Activated naive CD8-positive, alpha-beta T cell treated with anti-CD3 and anti-CD28 coated beads, Interleukin-2, amount 10 ng/mL, durations not matched to agents 7 days and 5 days (primary cell): Measurements from ENCODE around the gene CYGB. TPM values are rescaled to one million over a fixed set of nuclear protein-coding genes. Genes with fewer than 3 reads are reported as not detected.
A peak's percentile ranks its signal among the peaks of the same experiment; 100 is the strongest.
"Not testable (repeated sequence)": the region's sequence is repeated elsewhere in the genome, so short reads cannot be mapped to it uniquely, and the experiment has no call there.

Source experiments
- ATAC-seq: fragments of 150-1000 bp; cut with Tn5 transposase; one replicate; pipeline ENCODE4 v1.10.0; 2021; ENCODE audit warnings: low read depth, moderate library complexity
- POLR2A ChIA-PET: fragments of 350-600 bp; sonication (Branson Sonifier 250); formaldehyde crosslinking; loops from one replicate; lab custom pipeline; 2021; ENCODE audit warnings: antibody characterized with exemption; lab: Charles Lee
- DNase-seq: peaks from one replicate; pipeline ENCODE4 v3.0.0; 2021
- H3K27ac Mint-ChIP-seq: one replicate; pipeline ENCODE4 v1.8.0; 2022; ENCODE audit warnings: mild to moderate bottlenecking, mixed read lengths
- H3K27me3 Mint-ChIP-seq: one replicate; pipeline ENCODE4 v1.8.0; 2022; ENCODE audit warnings: mild to moderate bottlenecking, moderate library complexity, mixed read lengths
- H3K36me3 Mint-ChIP-seq: one replicate; pipeline ENCODE4 v1.8.0; 2021; ENCODE audit warnings: mild to moderate bottlenecking, mixed read lengths
- H3K4me1 Mint-ChIP-seq: one replicate; pipeline ENCODE4 v1.8.0; 2021; ENCODE audit warnings: mixed read lengths
- H3K4me3 Mint-ChIP-seq: one replicate; pipeline ENCODE4 v1.8.0; 2022; ENCODE audit warnings: mild to moderate bottlenecking, moderate library complexity, mixed read lengths
- H3K9me3 Mint-ChIP-seq: one replicate; pipeline ENCODE4 v1.8.0; 2021; ENCODE audit warnings: mixed read lengths
- total RNA-seq, 2 experiments: library from RNA; stranded (reverse); gene quantifications; one replicate each; pipeline ENCODE4 v1.2.3, GENCODE V29; 2021

CYGB gene
- total RNA-seq, 2 experiments from 2014 or later, result 0.37 TPM; not detected in 1

GRCh38 chr17:76528156-76528527, 9.4 kb downstream of the CYGB start:
- peak overlapping the region; percentile 70 for H3K4me3 Mint-ChIP-seq
- no peaks in the 10 kb centered on the region for H3K27me3 Mint-ChIP-seq

GRCh38 chr17:76527430-76528111, 9.9 kb downstream of the CYGB start:
- DNase-seq (peak; percentile 61), ATAC-seq (peak; percentile 76)
- Mint-ChIP-seq H3K4me3 (peak overlapping the region; percentile 70), H3K27me3 (no peaks in the 10 kb centered on the region), H3K4me1 (peaks cover 17% of the 10 kb centered on the region), H3K9me3 (no peaks in the 10 kb centered on the region), H3K27ac (peak overlapping the region; percentile 86), H3K36me3 (no peaks in the 10 kb centered on the region)
- POLR2A ChIA-PET, result interaction anchor here (0.5 to 1.8 kb wide), 8 partner anchors 9 to 144 kb away, joined by 3 to 12 read pairs (median 5); partner anchors contain the start of gene PRCD

More at GRCh38 chr17:76528156-76528527, 9.4 kb downstream of the CYGB start:
- DNase-seq (no peak), ATAC-seq (peak; percentile 20)
- peaks cover 16% of the 10 kb centered on the region for H3K4me1 Mint-ChIP-seq
- H3K9me3 Mint-ChIP-seq, result no peaks in the 10 kb centered on the region
- H3K36me3 Mint-ChIP-seq, result no peaks in the 10 kb centered on the region
- POLR2A ChIA-PET, result interaction anchor here (0.5 to 1.8 kb wide), 8 partner anchors 9 to 143 kb away, joined by 3 to 12 read pairs (median 5); partner anchors contain the start of gene PRCD
- H3K27ac Mint-ChIP-seq, result peak overlapping the region; percentile 83

GRCh38 chr17:76527016-76527415, 10.5 kb downstream of the CYGB start:
- H3K36me3 Mint-ChIP-seq, DNase-seq, ATAC-seq, H3K27me3 Mint-ChIP-seq, H3K9me3 Mint-ChIP-seq: not testable (repeated sequence)
- POLR2A ChIA-PET, result interaction anchor here (1.1 to 1.8 kb wide), 4 partner anchors 10 to 144 kb away, joined by 5 to 12 read pairs (median 6); no protein-coding TSS in a partner anchor
- Mint-ChIP-seq H3K4me3 (peak overlapping the region; percentile 66), H3K27ac (peak overlapping the region; percentile 86), H3K4me1 (peaks cover 17% of the 10 kb centered on the region)

GRCh38 chr17:76525513-76525833, 12.0 kb downstream of the CYGB start:
- POLR2A ChIA-PET, result interaction anchor here (2.8 kb wide), 1 partner anchor 33 kb away, joined by 9 read pairs; no protein-coding TSS in a partner anchor

GRCh38 chr17:76524598-76525512, 12.7 kb downstream of the CYGB start:
- Mint-ChIP-seq H3K4me1 (peaks cover 17% of the 10 kb centered on the region), H3K4me3 (no peak overlapping the region), H3K27me3 (peaks cover 1% of the 10 kb centered on the region), H3K27ac (no peak overlapping the region), H3K36me3 (no peaks in the 10 kb centered on the region), H3K9me3 (no peaks in the 10 kb centered on the region)
- ATAC-seq, result no peak
- no peak for DNase-seq
- POLR2A ChIA-PET, result interaction anchor here (2.8 kb wide), 1 partner anchor 33 kb away, joined by 9 read pairs; no protein-coding TSS in a partner anchor

More at GRCh38 chr17:76525513-76525833, 12.0 kb downstream of the CYGB start:
- not testable (repeated sequence) for H3K27me3 Mint-ChIP-seq, H3K9me3 Mint-ChIP-seq, H3K36me3 Mint-ChIP-seq, ATAC-seq, DNase-seq, H3K27ac Mint-ChIP-seq, H3K4me3 Mint-ChIP-seq
- peaks cover 17% of the 10 kb centered on the region for H3K4me1 Mint-ChIP-seq

- H3K36me3 Mint-ChIP-seq, result no peaks in the 10 kb centered on the region
- H3K4me1 Mint-ChIP-seq, result peaks cover 14% of the 10 kb centered on the region
- peak overlapping the region; percentile 61 for H3K4me3 Mint-ChIP-seq
- peak; percentile 77 for ATAC-seq
- DNase-seq, result peak; percentile 93
- no peaks in the 10 kb centered on the region for H3K9me3 Mint-ChIP-seq
- POLR2A ChIA-PET, result interaction anchor here (0.8 to 2.8 kb wide), 6 partner anchors 22 to 35 kb away, joined by 3 to 9 read pairs (median 3); no protein-coding TSS in a partner anchor
- H3K27me3 Mint-ChIP-seq, result peaks cover 3% of the 10 kb centered on the region
- H3K27ac Mint-ChIP-seq, result peak overlapping the region; percentile 73
Observed at GRCh38 chr17:76523084-76524037, 14.1 kb downstream of the CYGB start.

GRCh38 chr17:76521683-76522082, 15.8 kb downstream of the CYGB start:
- peaks cover 13% of the 10 kb centered on the region for H3K4me1 Mint-ChIP-seq
- ATAC-seq, H3K4me3 Mint-ChIP-seq, DNase-seq, H3K9me3 Mint-ChIP-seq, H3K27me3 Mint-ChIP-seq, H3K27ac Mint-ChIP-seq, H3K36me3 Mint-ChIP-seq, POLR2A ChIA-PET: not testable (repeated sequence)

GRCh38 chr17:76521262-76521661, 16.2 kb downstream of the CYGB start:
- Mint-ChIP-seq H3K36me3 (no peaks in the 10 kb centered on the region), H3K9me3 (no peaks in the 10 kb centered on the region), H3K27ac (no peak overlapping the region), H3K4me3 (no peak overlapping the region), H3K4me1 (peaks cover 16% of the 10 kb centered on the region), H3K27me3 (peaks cover 3% of the 10 kb centered on the region)
- DNase-seq, result no peak
- ATAC-seq, result no peak
- POLR2A ChIA-PET, result no interaction called here

- POLR2A ChIA-PET, result no interaction called here
Observed at GRCh38 chr17:76519048-76519966, 18.2 kb downstream of the CYGB start.

GRCh38 chr17:76517638-76518038, 19.9 kb downstream of the CYGB start:
- Mint-ChIP-seq H3K4me1 (peaks cover 32% of the 10 kb centered on the region), H3K27me3 (peaks cover 3% of the 10 kb centered on the region), H3K36me3 (no peaks in the 10 kb centered on the region), H3K9me3 (no peaks in the 10 kb centered on the region), H3K4me3 (no peak overlapping the region), H3K27ac (no peak overlapping the region)
- no peak for DNase-seq
- no peak for ATAC-seq
- POLR2A ChIA-PET, result interaction anchor here (0.6 kb wide), 1 partner anchor 209 kb away, joined by 3 read pairs; the partner anchor contains the start of genes JMJD6 and METTL23

More at GRCh38 chr17:76519048-76519966, 18.2 kb downstream of the CYGB start:
- Mint-ChIP-seq H3K9me3 (no peaks in the 10 kb centered on the region), H3K36me3 (no peaks in the 10 kb centered on the region), H3K4me3 (no peak overlapping the region), H3K27me3 (peaks cover 3% of the 10 kb centered on the region), H3K27ac (peak overlapping the region; percentile 39), H3K4me1 (peaks cover 29% of the 10 kb centered on the region)
- no peak for ATAC-seq
- no peak for DNase-seq

- H3K27me3 Mint-ChIP-seq, result peaks cover 3% of the 10 kb centered on the region
- no peaks in the 10 kb centered on the region for H3K9me3 Mint-ChIP-seq
- no peaks in the 10 kb centered on the region for H3K36me3 Mint-ChIP-seq
- peak overlapping the region; percentile 79 for H3K4me3 Mint-ChIP-seq
- H3K4me1 Mint-ChIP-seq, result peaks cover 38% of the 10 kb centered on the region
- ATAC-seq, result peak; percentile 84
- POLR2A ChIA-PET, result interaction anchor here (0.7 to 4.3 kb wide), 8 partner anchors 8 to 154 kb away, joined by 3 to 23 read pairs (median 4); partner anchors contain the start of gene RHBDF2
- peak; percentile 75 for DNase-seq
- peak overlapping the region; percentile 97 for H3K27ac Mint-ChIP-seq
Observed at GRCh38 chr17:76515274-76515949, 22.1 kb downstream of the CYGB start.
